Vein endothelial cell (primary cell): ENCODE data around the gene UBTD2. TPM values are rescaled to one million over a fixed set of nuclear protein-coding genes. Genes with fewer than 3 reads are reported as not detected.

Experiments used
- small RNA-seq: library from RNA; depleted of rRNA; stranded (forward); fragments of <200 nt; gene quantifications from one replicate; pipeline ENCODE3, GENCODE V24; 2012
- total RNA-seq: library from RNA; depleted of rRNA; stranded (reverse); fragments of >200 nt; gene quantifications from 2 replicates; pipeline ENCODE4 v1.2.3, GENCODE V29; 2012

The UBTD2 gene
- total RNA-seq = 24.8 and 25.8 TPM in 2 replicates

GRCh38 chr5:172283020-172283861, at the start of gene UBTD2:
TSS of gene UBTD2 (minus strand) at chr5:172283764. CDS start at chr5:172283665, 99 bp downstream.

GRCh38 chr5:172193872-172194271, 89.7 kb downstream of the UBTD2 start, which contains the start of gene EFCAB9:
TSS of gene EFCAB9 (plus strand) at chr5:172194172. CDS start at chr5:172194173, 1 bp downstream.

GRCh38 chr5:172188033-172188892, 95.3 kb downstream of the UBTD2 start, which contains the start of gene STK10:
TSS of gene STK10 (minus strand) at chr5:172188224. CDS start at chr5:172188042, 182 bp downstream.

Small RNA genes lying within 50 kb of the gene (small RNA-seq; reads per million reads assigned to genes)
- gene RF00191 = not detected

Other genes starting within 250 kb of the UBTD2 start
- gene STK10, start 95.5 kb downstream of the UBTD2 start, total RNA-seq = 44.7 and 45.1 TPM in 2 replicates
- gene EFCAB9, start 89.6 kb downstream of the UBTD2 start, total RNA-seq = not detected in 2 replicates
- gene SH3PXD2B, start 170.8 kb upstream of the UBTD2 start, total RNA-seq = 40.8 and 48.3 TPM in 2 replicates